GM23338 (cell line): ENCODE results near the gene SPIRE2. TPM values are rescaled to one million over a fixed set of nuclear protein-coding genes. Genes with fewer than 3 reads are reported as not detected.
"Not testable (repeated sequence)": the region's sequence is repeated elsewhere in the genome, so short reads cannot be mapped to it uniquely, and the experiment has no call there.

ENCODE experiments used
- ATAC-seq: fragments of 200-7000 bp; cut with Tn5 transposase; 3 replicates; pipeline ENCODE4 v1.9.1; 2020
- DNase-seq: peaks from one replicate; pipeline ENCODE4 v3.0.0-alpha.2; 2015; ENCODE audit warnings: low spot score
- H2AFZ ChIP-seq: fragments of 200-600 bp; sonication (generic); 2 replicates; pipeline ENCODE4 v1.8.0; 2016; ENCODE audit warnings: antibody characterized with exemption, mild to moderate bottlenecking, moderate library complexity
- H3F3A ChIP-seq: fragments of 200-600 bp; sonication (generic); replicated peaks from 2 replicates; pipeline ENCODE4 v1.8.0; 2017; ENCODE audit warnings: antibody characterized with exemption, mixed run types, low read depth
- H3K27ac ChIP-seq: fragments of 200-600 bp; sonication (generic); 2 replicates; pipeline ENCODE4 v1.6.1; 2016; ENCODE audit warnings: low read depth
- H3K27me3 ChIP-seq: fragments of 200-600 bp; sonication (generic); 2 replicates; pipeline ENCODE4 v1.8.0; 2016; ENCODE audit warnings: mild to moderate bottlenecking, mixed run types, moderate library complexity; ENCODE audit not compliant: insufficient read depth
- H3K36me3 ChIP-seq: fragments of 200-600 bp; sonication (generic); 2 replicates; pipeline ENCODE4 v1.8.0; 2016; ENCODE audit warnings: mild to moderate bottlenecking; ENCODE audit not compliant: insufficient read depth
- H3K4me1 ChIP-seq: fragments of 200-600 bp; sonication (generic); 2 replicates; pipeline ENCODE4 v1.8.0; 2016; ENCODE audit warnings: mild to moderate bottlenecking, moderate library complexity; ENCODE audit not compliant: insufficient read depth
- H3K4me2 ChIP-seq: fragments of 200-600 bp; sonication (generic); 2 replicates; pipeline ENCODE4 v1.7.1; 2017; ENCODE audit warnings: mixed run types
- H3K4me3 ChIP-seq: fragments of 200-600 bp; sonication (generic); 2 replicates; pipeline ENCODE4 v1.6.1; 2016; ENCODE audit warnings: mixed run types
- H3K79me2 ChIP-seq: fragments of 200-600 bp; sonication (generic); replicated peaks from 2 replicates; pipeline ENCODE4 v1.8.0; 2017; ENCODE audit warnings: mild to moderate bottlenecking; ENCODE audit not compliant: insufficient read depth
- H3K9me2 ChIP-seq: fragments of 200-600 bp; sonication (generic); 2 replicates; pipeline ENCODE4 v1.8.0; 2017; ENCODE audit not compliant: insufficient read depth
- H4K20me1 ChIP-seq: fragments of 200-600 bp; sonication (generic); replicated peaks from 2 replicates; pipeline ENCODE4 v1.8.0; 2017; ENCODE audit warnings: mild to moderate bottlenecking; ENCODE audit not compliant: insufficient read depth
- H3K27ac Mint-ChIP-seq: 2 replicates; pipeline ENCODE4 v1.8.0; 2020; ENCODE audit warnings: inconsistent platforms, mild to moderate bottlenecking, moderate library complexity, mixed read lengths
- H3K27me3 Mint-ChIP-seq: 3 replicates; pipeline ENCODE4 v1.8.0; 2022; ENCODE audit warnings: low read depth, mild to moderate bottlenecking, moderate library complexity, mixed read lengths, inconsistent platforms; ENCODE audit not compliant: insufficient read depth, poor library complexity
- H3K36me3 Mint-ChIP-seq: 3 replicates; pipeline ENCODE4 v1.8.0; 2021; ENCODE audit warnings: low read depth, mild to moderate bottlenecking, inconsistent platforms, moderate library complexity, mixed read lengths
- H3K4me1 Mint-ChIP-seq: 3 replicates; pipeline ENCODE4 v1.8.0; 2020; ENCODE audit warnings: mild to moderate bottlenecking, inconsistent platforms, mixed read lengths
- H3K4me3 Mint-ChIP-seq: 3 replicates; pipeline ENCODE4 v1.8.0; 2021; ENCODE audit warnings: moderate library complexity, mild to moderate bottlenecking, inconsistent platforms, mixed read lengths
- H3K9me3 Mint-ChIP-seq: 3 replicates; pipeline ENCODE4 v1.8.0; 2020; ENCODE audit warnings: moderate library complexity, mild to moderate bottlenecking, inconsistent platforms, mixed read lengths
- CREB1 ChIP-seq: fragments of 250-450 bp; sonication (Bioruptor Pico); IDR thresholded peaks from 2 replicates; pipeline ENCODE4 v1.5.0; 2020; ENCODE audit warnings: low read depth, mild to moderate bottlenecking, moderate library complexity
- JUNB ChIP-seq: IDR thresholded peaks from one replicate; pipeline ENCODE4 v1.6.1; 2016; ENCODE audit warnings: antibody characterized with exemption; ENCODE audit not compliant: unreplicated experiment
- NANOG ChIP-seq: IDR thresholded peaks from 2 replicates; pipeline ENCODE4 v1.6.1; 2016; ENCODE audit warnings: antibody characterized with exemption, borderline replicate concordance
- POLR2AphosphoS5 ChIP-seq: IDR thresholded peaks from 2 replicates; pipeline ENCODE4 v1.6.1; 2016; ENCODE audit warnings: antibody characterized with exemption, low read depth
- ZNF331 ChIP-seq: fragments of 250-450 bp; sonication (Bioruptor Pico); IDR thresholded peaks from 2 replicates; pipeline ENCODE4 v1.5.0; 2020; ENCODE audit warnings: low read depth, mild to moderate bottlenecking, moderate library complexity
- polyA plus RNA-seq: library from polyadenylated mRNA; unstranded; fragments of >200 nt; fragmentation: Nextera tagmentation; extraction: Ambion mirVana; gene quantifications from 2 replicates; pipeline ENCODE4 v1.2.1, GENCODE V29; 2016
- total RNA-seq: library from RNA; depleted of rRNA; stranded (reverse); fragments of >200 nt; shearing (Covaris generic); gene quantifications from 2 replicates; pipeline ENCODE4 v1.2.3, GENCODE V29; 2014
- TF ChIP-seq, protein P1 (sequence below): IDR thresholded peaks from one replicate; pipeline ENCODE4 v1.6.1; 2018; ENCODE audit warnings: antibody characterized with exemption; ENCODE audit not compliant: unreplicated experiment
- TF ChIP-seq, protein P2 (sequence below): IDR thresholded peaks from 2 replicates; pipeline ENCODE4 v1.6.1; 2016; ENCODE audit warnings: antibody characterized with exemption
- TF ChIP-seq, protein P3 (sequence below), 2 experiments: fragments of 200-600 bp in 1 of 2; sonication (generic) in 1 of 2; conservative IDR thresholded peaks; 2 replicates each; pipeline versions ENCODE4 v1.5.1 to v1.6.1; 2016 to 2017; ENCODE audit warnings: antibody characterized with exemption in 2 of 2, low read depth in 2 of 2, mild to moderate bottlenecking in 2 of 2, moderate library complexity in 1 of 2

The SPIRE2 gene
- total and polyA plus RNA-seq, 2 experiments from 2014 or later, result 5.0 to 15.2 TPM

DNA sequence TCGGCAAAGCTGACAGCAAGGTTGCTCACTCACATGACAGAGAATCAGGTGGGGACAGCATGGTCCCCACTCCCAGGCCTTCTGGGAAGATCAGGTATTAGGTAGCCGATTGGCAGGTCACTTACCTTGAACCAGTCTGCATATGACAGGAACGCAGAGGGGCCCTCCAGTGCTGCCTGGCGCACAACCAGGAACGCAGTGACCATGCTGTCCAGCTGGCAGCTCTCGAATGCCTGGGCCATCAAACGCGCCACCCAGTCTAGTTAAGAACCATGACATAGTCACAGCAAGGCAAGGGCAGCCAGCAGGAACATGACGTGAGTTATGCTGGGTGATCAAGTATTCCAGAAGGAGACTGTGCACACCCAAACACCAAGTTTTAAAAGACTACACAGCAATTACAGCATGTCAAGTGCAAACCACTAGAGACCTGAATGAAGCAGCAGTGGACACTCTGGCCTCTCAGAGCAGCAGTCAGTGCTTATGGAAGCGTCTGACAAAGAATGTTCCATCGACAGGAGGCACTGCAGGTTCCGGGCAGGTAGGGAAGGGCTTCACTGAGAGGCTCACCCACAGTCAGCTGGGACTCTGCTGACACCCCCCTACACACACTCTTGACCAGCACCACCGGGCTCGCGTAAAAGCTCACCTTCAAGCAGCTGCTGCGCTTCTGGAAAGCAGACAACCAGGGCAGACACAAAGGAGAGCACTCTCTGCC is 36.8 kb upstream of the SPIRE2 start (continued):
- TF ChIP-seq CREB1 (CRISPR knock-in tag), result no peak
- TF ChIP-seq, protein P1, sequence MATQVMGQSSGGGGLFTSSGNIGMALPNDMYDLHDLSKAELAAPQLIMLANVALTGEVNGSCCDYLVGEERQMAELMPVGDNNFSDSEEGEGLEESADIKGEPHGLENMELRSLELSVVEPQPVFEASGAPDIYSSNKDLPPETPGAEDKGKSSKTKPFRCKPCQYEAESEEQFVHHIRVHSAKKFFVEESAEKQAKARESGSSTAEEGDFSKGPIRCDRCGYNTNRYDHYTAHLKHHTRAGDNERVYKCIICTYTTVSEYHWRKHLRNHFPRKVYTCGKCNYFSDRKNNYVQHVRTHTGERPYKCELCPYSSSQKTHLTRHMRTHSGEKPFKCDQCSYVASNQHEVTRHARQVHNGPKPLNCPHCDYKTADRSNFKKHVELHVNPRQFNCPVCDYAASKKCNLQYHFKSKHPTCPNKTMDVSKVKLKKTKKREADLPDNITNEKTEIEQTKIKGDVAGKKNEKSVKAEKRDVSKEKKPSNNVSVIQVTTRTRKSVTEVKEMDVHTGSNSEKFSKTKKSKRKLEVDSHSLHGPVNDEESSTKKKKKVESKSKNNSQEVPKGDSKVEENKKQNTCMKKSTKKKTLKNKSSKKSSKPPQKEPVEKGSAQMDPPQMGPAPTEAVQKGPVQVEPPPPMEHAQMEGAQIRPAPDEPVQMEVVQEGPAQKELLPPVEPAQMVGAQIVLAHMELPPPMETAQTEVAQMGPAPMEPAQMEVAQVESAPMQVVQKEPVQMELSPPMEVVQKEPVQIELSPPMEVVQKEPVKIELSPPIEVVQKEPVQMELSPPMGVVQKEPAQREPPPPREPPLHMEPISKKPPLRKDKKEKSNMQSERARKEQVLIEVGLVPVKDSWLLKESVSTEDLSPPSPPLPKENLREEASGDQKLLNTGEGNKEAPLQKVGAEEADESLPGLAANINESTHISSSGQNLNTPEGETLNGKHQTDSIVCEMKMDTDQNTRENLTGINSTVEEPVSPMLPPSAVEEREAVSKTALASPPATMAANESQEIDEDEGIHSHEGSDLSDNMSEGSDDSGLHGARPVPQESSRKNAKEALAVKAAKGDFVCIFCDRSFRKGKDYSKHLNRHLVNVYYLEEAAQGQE, result no peak
- TF ChIP-seq, protein P2, sequence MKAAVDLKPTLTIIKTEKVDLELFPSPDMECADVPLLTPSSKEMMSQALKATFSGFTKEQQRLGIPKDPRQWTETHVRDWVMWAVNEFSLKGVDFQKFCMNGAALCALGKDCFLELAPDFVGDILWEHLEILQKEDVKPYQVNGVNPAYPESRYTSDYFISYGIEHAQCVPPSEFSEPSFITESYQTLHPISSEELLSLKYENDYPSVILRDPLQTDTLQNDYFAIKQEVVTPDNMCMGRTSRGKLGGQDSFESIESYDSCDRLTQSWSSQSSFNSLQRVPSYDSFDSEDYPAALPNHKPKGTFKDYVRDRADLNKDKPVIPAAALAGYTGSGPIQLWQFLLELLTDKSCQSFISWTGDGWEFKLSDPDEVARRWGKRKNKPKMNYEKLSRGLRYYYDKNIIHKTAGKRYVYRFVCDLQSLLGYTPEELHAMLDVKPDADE, result no peak
- TF ChIP-seq, protein P3, sequence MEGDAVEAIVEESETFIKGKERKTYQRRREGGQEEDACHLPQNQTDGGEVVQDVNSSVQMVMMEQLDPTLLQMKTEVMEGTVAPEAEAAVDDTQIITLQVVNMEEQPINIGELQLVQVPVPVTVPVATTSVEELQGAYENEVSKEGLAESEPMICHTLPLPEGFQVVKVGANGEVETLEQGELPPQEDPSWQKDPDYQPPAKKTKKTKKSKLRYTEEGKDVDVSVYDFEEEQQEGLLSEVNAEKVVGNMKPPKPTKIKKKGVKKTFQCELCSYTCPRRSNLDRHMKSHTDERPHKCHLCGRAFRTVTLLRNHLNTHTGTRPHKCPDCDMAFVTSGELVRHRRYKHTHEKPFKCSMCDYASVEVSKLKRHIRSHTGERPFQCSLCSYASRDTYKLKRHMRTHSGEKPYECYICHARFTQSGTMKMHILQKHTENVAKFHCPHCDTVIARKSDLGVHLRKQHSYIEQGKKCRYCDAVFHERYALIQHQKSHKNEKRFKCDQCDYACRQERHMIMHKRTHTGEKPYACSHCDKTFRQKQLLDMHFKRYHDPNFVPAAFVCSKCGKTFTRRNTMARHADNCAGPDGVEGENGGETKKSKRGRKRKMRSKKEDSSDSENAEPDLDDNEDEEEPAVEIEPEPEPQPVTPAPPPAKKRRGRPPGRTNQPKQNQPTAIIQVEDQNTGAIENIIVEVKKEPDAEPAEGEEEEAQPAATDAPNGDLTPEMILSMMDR (conservative IDR thresholded peaks at IDR 0.05; ENCODE audit: low read depth in 2 of 2), result no peak
- TF ChIP-seq ZNF331, result no peak
- TF ChIP-seq JUNB, result no peak
- TF ChIP-seq POLR2AphosphoS5, result no peak
- TF ChIP-seq NANOG, result no peak

DNA sequence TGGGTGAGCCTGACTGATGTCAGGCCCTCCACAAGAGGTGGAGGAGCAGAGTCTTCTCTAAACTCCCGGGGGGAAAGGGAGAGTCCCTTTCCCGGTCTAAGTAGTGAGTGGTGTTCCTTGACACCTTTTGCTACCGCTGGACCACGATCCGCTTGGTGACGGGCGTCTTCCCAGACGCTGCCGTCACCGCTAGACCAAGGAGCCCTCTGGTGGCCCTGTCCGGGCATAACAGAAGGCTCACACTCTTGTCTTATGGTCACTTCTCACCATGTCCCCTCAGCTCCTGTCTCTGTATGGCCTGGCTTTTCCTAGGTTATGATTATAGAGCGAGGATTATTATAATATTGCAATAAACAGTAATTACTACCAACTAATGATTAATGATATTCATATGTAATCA is 35.2 kb upstream of the SPIRE2 start:
- H3K9me2 ChIP-seq, H3K27me3 ChIP-seq, H3K79me2 ChIP-seq, H3K4me3 Mint-ChIP-seq, H3K4me1 ChIP-seq, H3K4me3 ChIP-seq, H3K4me1 Mint-ChIP-seq, H3K4me2 ChIP-seq, H3K9me3 Mint-ChIP-seq, ATAC-seq, H2AFZ ChIP-seq, H3K27ac ChIP-seq, H3K27me3 Mint-ChIP-seq, H3K27ac Mint-ChIP-seq: not testable (repeated sequence)
- peaks cover 14% of the 10 kb centered on the region for H4K20me1 ChIP-seq
- peaks cover 66% of the 10 kb centered on the region for H3K36me3 Mint-ChIP-seq
- H3K36me3 ChIP-seq, result peaks cover 24% of the 10 kb centered on the region
- DNase-seq, result peak; percentile 31
- TF ChIP-seq, protein P3 (conservative IDR thresholded peaks at IDR 0.05; ENCODE audit: low read depth in 2 of 2), result peak; percentile 44 to 63
- H3F3A ChIP-seq, result peaks cover 20% of the 10 kb centered on the region; the same call in 1 of the 2 replicates
